HepG2 (cell line): ENCODE measurements around the gene VN1R2. TPM values are rescaled to one million over a fixed set of nuclear protein-coding genes. Genes with fewer than 3 reads are reported as not detected.

ENCODE experiments used
- polyA plus RNA-seq, 8 experiments: library from polyadenylated mRNA; depleted of rRNA in 3 of 8; stranded (reverse) in 7 of 8; unstranded in 1 of 8; fragments of >200 nt; fragmentation: Illumina TruSeq in 4 of 8; extraction: Trizol in 4 of 8; gene quantifications; 2 replicates each; pipeline versions ENCODE4 v1.2.1 to v1.2.3, GENCODE V29; 2011 to 2016; ENCODE audit warnings: low read depth in 4 of 8, missing spikeins in 1 of 8, mixed read lengths in 1 of 8; ENCODE audit not compliant: insufficient read depth in 1 of 8
- total RNA-seq, 5 experiments: library from RNA; depleted of rRNA; stranded (reverse); fragments of >200 nt; fragmentation: Illumina TruSeq; extraction: Trizol; gene quantifications; 2 replicates each; pipeline ENCODE4 v1.2.3, GENCODE V29; 2016; ENCODE audit warnings: low read depth in 1 of 5

The VN1R2 gene
- total and polyA plus RNA-seq, 2 of the 13 experiments (the other 11 are each of a cell fraction or from before 2014, with no cell fraction given), result not detected

Other genes with a start within 250 kb of the VN1R2 start
- gene ERVV-1, start 244.4 kb upstream of the VN1R2 start, total RNA-seq (2016; rRNA removed; fragmentation: Illumina TruSeq; extraction: Trizol), result not detected in 2 replicates
- gene ERVV-1, start 244.4 kb upstream of the VN1R2 start, polyA plus RNA-seq (2011; rRNA removed), result not detected in 2 replicates
- not detected in 2 replicates for gene ERVV-2, start 213.6 kb upstream of the VN1R2 start, total RNA-seq (2016; rRNA removed; fragmentation: Illumina TruSeq; extraction: Trizol)
- gene ERVV-2, start 213.6 kb upstream of the VN1R2 start, polyA plus RNA-seq (2011; rRNA removed), result 0.03 TPM in 1 of 2 replicates, not detected in the other
- 12.1 and 14.5 TPM in 2 replicates for gene ZNF160, start 154.9 kb upstream of the VN1R2 start, total RNA-seq (2016; rRNA removed; fragmentation: Illumina TruSeq; extraction: Trizol)
- 8.1 and 8.4 TPM in 2 replicates for gene ZNF160, start 154.9 kb upstream of the VN1R2 start, polyA plus RNA-seq (2011; rRNA removed)
- 0.15 and 0.29 TPM in 2 replicates for gene ZNF415, start 125.4 kb upstream of the VN1R2 start, total RNA-seq (2016; rRNA removed; fragmentation: Illumina TruSeq; extraction: Trizol)
- 0.17 and 0.38 TPM in 2 replicates for gene ZNF415, start 125.4 kb upstream of the VN1R2 start, polyA plus RNA-seq (2011; rRNA removed)
- gene ZNF347, start 99.2 kb upstream of the VN1R2 start, total RNA-seq (2016; rRNA removed; fragmentation: Illumina TruSeq; extraction: Trizol), result 5.3 and 6.2 TPM in 2 replicates
- 1.1 TPM in 2 replicates for gene ZNF347, start 99.2 kb upstream of the VN1R2 start, polyA plus RNA-seq (2011; rRNA removed)
- 0.32 and 0.49 TPM in 2 replicates for gene ZNF665, start 64.9 kb upstream of the VN1R2 start, total RNA-seq (2016; rRNA removed; fragmentation: Illumina TruSeq; extraction: Trizol)
- 0.30 and 0.45 TPM in 2 replicates for gene ZNF665, start 64.9 kb upstream of the VN1R2 start, polyA plus RNA-seq (2011; rRNA removed)
- gene ZNF677, start 3.4 kb upstream of the VN1R2 start, total RNA-seq (2016; rRNA removed; fragmentation: Illumina TruSeq; extraction: Trizol), result not detected in 2 replicates
- not detected in 2 replicates for gene ZNF677, start 3.4 kb upstream of the VN1R2 start, polyA plus RNA-seq (2011; rRNA removed)
- gene VN1R4, start 9.4 kb downstream of the VN1R2 start, total RNA-seq (2016; rRNA removed; fragmentation: Illumina TruSeq; extraction: Trizol), result not detected in 2 replicates
- not detected in 2 replicates for gene VN1R4, start 9.4 kb downstream of the VN1R2 start, polyA plus RNA-seq (2011; rRNA removed)
- gene ZNF845, start 75.5 kb downstream of the VN1R2 start, total RNA-seq (2016; rRNA removed; fragmentation: Illumina TruSeq; extraction: Trizol), result 9.6 and 15.1 TPM in 2 replicates
- 1.7 and 1.9 TPM in 2 replicates for gene ZNF845, start 75.5 kb downstream of the VN1R2 start, polyA plus RNA-seq (2011; rRNA removed)
- gene ZNF525, start 107.4 kb downstream of the VN1R2 start, total RNA-seq (2016; rRNA removed; fragmentation: Illumina TruSeq; extraction: Trizol), result 8.7 and 9.9 TPM in 2 replicates
- 2.8 and 3.4 TPM in 2 replicates for gene ZNF525, start 107.4 kb downstream of the VN1R2 start, polyA plus RNA-seq (2011; rRNA removed)
- 14.5 and 21.9 TPM in 2 replicates for gene ZNF765, start 136.9 kb downstream of the VN1R2 start, total RNA-seq (2016; rRNA removed; fragmentation: Illumina TruSeq; extraction: Trizol)
- gene ZNF765, start 136.9 kb downstream of the VN1R2 start, polyA plus RNA-seq (2011; rRNA removed), result 5.0 and 6.1 TPM in 2 replicates
- 16.2 and 20.8 TPM in 2 replicates for gene ZNF761, start 173.7 kb downstream of the VN1R2 start, total RNA-seq (2016; rRNA removed; fragmentation: Illumina TruSeq; extraction: Trizol)
- 11.6 and 12.0 TPM in 2 replicates for gene ZNF761, start 173.7 kb downstream of the VN1R2 start, polyA plus RNA-seq (2011; rRNA removed)
- 8.9 and 14.9 TPM in 2 replicates for gene ZNF813, start 209.4 kb downstream of the VN1R2 start, total RNA-seq (2016; rRNA removed; fragmentation: Illumina TruSeq; extraction: Trizol)
- gene ZNF813, start 209.4 kb downstream of the VN1R2 start, polyA plus RNA-seq (2011; rRNA removed), result 2.1 TPM in 2 replicates